ENCODE measurements around the gene PPAN. TPM values are rescaled to one million over a fixed set of nuclear protein-coding genes. Genes with fewer than 3 reads are reported as not detected.

Gene PPAN
- total RNA-seq, 1 donor from 2014 or later, result 15.1 TPM

- DNase-seq (ENCODE audit: low spot score in 2 of 2) (no peak), FAIRE-seq (no peak)
These were observed 14.1 kb upstream of the PPAN start for GRCh38 chr19:10091895-10092641.

- FAIRE-seq (no peak), DNase-seq (ENCODE audit: low spot score in 2 of 2) (no peak)
These were observed 13.4 kb upstream of the PPAN start for GRCh38 chr19:10092648-10093294.

DNA sequence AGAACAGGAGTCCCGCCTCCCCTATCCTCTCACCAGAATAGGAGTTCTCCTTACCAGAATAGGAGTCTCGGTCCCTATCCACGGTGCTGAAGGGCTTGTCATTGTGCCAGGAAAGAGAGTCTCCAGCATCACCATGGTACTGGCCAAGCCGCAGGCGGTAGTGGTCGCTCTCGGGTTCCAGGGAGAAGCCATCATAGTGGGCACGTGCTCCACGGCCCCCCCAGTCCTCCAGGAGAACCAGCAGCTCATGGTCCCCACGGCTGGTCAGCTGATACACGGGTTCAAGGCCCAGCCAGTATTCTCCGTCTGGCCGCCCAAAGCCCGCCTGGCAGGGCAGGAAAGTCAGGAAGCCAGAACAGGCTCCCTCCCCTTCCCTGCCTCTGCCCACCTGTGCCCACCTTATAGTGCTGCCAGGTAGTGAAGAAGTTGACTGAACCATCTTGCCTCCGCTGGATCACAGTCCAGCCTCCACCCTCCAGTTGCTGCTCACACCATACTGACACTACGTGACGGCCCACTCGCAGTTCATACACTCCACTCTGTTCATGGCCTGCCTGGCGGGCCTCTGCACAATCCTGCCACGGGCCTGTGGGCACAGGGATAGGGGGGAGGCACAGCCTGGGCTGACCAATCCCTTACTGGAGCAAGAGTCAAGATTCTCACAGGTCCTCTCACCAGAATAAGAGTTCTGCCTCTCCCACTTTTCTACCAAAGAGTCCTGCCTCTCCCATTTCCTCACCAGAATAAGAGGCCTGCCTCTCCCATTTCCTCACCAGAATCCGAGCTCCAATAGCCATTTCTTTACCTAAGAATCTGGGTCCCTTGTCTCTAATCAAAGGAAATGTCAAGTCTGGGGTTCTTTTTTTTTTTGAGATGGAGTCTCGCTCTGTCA, 12.6 kb upstream of the PPAN start:
- no peak for FAIRE-seq
- no peak for DNase-seq (ENCODE audit: low spot score in 2 of 2)

DNA sequence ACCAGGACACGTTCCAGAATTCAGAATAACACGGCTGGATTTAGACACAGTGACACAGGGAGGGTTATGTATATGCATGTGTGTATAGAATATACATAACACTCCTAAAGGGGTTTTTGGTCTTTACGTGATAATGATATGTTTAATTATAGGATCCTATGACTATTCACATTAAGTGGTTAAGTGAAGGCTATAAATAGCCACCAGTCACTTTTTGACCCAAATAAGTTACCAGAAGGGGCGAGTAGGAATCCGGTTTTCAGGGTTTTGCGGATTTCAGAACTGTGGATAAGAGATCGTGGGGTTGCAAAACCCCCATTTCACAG, 10.6 kb upstream of the PPAN start:
- DNase-seq (ENCODE audit: low spot score in 2 of 2) (no peak), FAIRE-seq (no peak)

DNA sequence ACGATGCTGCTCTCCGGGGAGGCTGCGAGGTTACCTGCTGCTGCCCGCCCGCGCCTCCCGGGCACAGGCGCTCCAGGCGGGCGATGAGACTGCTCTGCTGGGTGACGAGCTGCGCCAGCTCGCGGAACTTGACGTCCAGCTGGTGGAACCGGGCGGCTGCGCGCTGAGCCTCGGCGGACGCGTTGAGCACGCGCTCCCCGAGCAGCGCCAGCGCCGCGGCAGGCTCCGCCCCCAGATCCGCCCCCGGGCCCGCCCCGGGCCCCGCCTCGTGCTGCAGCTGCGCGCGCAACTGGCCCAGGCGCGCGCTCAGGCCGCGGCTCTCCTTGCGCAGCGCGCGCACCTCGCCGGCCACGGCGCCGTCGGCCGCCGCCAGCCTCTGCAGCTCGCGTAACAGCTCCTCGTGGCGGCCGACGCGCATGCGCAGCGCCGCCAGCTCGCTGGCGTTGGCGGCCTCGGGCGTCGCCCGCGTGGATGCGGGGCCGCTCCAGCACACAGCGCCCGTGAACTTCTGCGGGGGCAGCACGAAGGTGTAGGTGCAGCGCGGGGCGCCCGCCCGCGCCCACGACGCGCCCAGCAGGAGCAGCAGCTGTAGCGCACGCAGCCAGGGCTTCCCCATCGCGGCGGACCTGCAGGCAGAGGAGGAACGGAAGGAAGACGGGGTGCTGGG, 10.1 kb upstream of the PPAN start:
- FAIRE-seq (no peak), DNase-seq (ENCODE audit: low spot score in 2 of 2) (peak; percentile 97 to 98)

DNA sequence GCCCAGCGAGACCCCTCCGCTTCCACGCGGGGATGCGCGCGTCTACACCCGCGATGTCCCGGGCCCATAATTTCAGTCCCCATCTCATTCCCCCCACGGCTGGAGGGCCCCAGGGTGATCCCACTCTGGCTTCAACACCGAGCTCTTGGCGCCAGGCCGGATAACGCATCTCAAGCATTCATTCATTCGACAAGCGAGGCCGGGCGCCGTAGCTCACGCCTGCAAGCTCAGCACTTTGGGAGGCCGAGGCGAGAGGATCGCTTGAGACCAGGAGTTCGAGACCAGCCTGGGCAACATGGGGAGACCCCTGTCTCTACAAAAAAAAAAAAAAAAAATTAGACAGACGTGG, 9.6 kb upstream of the PPAN start:
- FAIRE-seq, result no peak
- no peak for DNase-seq (ENCODE audit: low spot score in 2 of 2)

DNA sequence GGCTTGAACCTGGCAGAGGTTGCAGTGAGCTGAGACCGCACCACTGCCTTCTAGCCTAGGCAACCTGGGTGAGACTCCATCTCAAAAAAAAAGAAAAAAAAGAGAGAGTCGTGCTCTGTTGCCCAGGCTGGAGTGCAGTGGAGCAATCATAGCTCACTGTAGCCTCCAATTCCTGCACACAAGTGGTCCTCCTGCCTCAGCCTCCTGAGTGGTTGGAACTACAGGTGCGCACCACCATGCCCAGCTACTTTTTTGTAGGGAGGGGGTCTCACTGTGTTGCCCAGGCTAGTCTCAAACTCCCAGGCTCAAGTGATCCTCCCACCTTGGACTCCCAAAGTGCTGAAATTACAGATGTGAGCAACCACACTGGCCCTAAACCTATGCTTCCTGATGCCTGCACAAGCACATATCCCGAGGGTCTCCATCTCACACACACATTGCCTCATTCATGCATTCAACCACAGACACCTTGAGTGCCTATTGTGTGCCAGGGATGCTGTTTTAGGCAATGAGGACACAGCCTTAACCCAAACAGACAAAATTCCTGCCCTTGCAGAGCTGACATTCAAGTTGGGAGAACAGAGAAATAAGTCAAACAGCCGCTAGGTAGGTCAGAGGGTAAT, 5.9 kb upstream of the PPAN start:
- no peak for FAIRE-seq

GRCh38 chr19:10102787-10103236, 3.4 kb upstream of the PPAN start:
- no peak for DNase-seq (ENCODE audit: low spot score in 2 of 2)
- no peak for FAIRE-seq

More for the DNA sequence above, 5.9 kb upstream of the PPAN start:
- no peak for DNase-seq (ENCODE audit: low spot score in 2 of 2)

DNA sequence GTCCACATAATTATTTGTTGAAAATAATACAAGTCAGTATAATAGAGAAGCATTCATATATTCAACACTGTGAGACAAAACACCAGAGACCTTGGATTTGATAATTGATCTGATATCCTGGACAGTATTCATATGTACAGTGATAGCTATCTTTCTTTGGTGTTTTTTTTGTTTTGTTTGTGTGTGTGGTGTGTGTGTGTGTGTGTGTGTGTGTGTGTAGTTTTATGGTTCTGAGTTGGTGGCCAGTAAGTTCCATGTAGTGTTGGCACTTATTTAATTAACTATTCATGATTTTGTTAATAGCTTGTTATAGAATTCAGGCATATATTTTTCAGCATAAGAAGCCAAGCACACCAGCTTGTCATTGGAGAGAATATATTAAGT, 2.0 kb upstream of the PPAN start:
- FAIRE-seq (no peak), DNase-seq (ENCODE audit: low spot score in 2 of 2) (no peak)

DNA sequence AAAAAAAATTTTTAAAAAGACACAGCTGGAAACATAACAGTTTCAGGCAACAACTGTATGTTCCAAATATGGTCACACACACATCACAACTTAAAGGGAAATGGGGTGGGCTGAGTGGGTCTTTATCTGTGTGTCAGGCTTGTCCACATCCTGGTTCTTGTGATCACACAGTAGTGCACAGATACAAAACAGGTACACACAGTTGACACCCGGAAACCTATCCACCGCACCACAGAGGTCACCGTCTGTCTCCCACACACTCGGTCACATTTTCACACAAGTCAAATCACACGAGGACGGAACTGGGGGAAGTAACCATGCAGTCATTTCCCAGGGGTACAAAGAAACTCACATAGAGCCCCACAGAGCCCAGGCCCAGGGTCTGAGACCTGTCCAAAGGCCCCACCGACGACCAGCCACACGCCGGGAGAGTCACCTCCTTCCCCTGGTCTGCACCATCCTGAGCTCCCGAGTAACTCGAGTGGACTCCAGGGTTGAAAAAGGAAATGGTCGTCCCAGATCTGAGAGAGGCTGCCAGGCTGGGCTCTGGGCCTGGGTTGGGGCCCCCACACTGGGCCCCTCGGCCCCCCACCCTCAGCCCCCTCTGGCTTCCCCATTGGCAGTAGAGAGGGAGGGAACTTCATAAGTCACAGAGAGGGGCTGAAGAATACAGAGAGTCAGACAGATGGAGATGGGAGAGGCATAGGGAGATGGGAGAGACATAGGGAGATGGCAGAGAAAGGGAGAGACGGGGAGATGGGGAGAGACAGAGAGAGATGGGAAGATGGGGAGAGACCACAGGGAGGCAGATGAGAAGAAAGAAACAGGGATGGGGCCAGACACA, 1.3 kb upstream of the PPAN start:
- no peak for DNase-seq (ENCODE audit: low spot score in 2 of 2)
- no peak for FAIRE-seq

GRCh38 chr19:10105509-10106099, 558 bp upstream of the PPAN start:
- FAIRE-seq (no peak), DNase-seq (ENCODE audit: low spot score in 2 of 2) (no peak)

- FAIRE-seq (no peak), DNase-seq (ENCODE audit: low spot score in 2 of 2) (no peak)
These were observed 1.1 kb downstream of the PPAN start for GRCh38 chr19:10107254-10107653.

DNA sequence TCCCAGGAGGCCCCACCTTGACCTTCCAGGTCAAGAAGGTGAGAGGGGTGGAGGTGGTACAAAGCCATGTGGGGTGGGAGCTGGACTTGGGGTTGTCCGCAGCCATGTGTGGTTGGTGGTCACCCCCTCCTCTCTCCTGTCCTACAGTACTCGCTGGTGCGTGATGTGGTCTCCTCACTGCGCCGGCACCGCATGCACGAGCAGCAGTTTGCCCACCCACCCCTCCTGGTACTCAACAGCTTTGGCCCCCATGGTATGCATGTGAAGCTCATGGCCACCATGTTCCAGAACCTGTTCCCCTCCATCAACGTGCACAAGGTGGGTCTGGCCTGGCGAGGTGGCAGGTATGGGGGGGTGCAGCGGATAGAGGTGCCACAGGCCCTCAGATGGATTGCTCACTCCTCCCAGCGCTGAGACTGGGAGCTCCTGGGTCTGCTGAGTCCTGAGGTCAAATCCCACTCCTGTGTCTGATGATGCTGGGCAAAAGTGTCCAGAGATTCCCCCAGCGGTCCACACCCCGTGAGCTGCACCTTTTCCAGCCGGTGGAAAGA, 1.7 kb downstream of the PPAN start:
- DNase-seq (ENCODE audit: low spot score in 2 of 2), result no peak
- no peak for FAIRE-seq

GRCh38 chr19:10109528-10109927, 3.4 kb downstream of the PPAN start:
- no peak for DNase-seq (ENCODE audit: low spot score in 2 of 2)
- FAIRE-seq, result no peak

DNA sequence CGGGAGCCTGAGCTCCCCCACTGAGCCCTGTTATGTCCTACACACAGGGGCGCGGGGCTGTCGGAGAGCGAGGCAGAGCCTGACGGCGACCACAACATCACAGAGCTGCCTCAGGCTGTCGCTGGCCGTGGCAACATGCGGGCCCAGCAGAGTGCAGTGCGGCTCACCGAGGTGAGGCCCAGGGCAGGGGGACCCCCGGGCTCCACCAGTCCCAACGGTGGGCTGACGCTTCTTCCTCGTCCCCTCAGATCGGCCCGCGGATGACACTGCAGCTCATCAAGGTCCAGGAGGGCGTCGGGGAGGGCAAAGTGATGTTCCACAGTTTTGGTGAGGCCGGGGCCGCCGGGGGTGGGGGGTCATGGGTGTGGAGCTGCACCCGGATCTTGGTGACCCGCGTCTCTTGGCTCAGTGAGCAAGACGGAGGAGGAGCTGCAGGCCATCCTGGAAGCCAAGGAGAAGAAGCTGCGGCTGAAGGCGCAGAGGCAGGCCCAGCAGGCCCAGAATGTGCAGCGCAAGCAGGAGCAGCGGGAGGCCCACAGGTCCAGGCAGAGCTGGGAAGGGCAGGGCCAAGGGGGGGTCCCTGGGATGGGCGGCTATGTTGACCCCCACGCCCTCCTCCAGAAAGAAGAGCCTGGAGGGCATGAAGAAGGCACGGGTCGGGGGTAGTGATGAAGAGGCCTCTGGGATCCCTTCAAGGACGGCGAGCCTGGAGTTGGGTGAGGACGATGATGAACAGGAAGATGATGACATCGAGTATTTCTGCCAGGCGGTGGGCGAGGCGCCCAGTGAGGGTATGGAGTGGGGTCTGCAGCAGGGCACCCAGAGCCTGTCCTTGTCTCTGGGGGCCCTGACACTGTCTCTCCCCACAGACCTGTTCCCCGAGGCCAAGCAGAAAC, 4.2 kb downstream of the PPAN start:
- no peak for FAIRE-seq
- no peak for DNase-seq (ENCODE audit: low spot score in 2 of 2)

DNA sequence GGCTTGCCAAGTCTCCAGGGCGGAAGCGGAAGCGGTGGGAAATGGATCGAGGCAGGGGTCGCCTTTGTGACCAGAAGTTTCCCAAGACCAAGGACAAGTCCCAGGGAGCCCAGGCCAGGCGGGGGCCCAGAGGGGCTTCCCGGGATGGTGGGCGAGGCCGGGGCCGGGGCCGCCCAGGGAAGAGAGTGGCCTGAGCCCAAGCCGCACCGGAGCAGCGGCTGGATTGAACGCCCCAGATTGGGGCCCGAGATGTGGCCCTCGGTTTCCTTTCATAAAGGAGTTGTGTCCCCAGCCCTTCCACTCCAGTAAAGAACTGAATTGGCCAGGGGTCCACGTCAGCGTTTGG, 4.8 kb downstream of the PPAN start:
- no peak for FAIRE-seq
- no peak for DNase-seq (ENCODE audit: low spot score in 2 of 2)

DNA sequence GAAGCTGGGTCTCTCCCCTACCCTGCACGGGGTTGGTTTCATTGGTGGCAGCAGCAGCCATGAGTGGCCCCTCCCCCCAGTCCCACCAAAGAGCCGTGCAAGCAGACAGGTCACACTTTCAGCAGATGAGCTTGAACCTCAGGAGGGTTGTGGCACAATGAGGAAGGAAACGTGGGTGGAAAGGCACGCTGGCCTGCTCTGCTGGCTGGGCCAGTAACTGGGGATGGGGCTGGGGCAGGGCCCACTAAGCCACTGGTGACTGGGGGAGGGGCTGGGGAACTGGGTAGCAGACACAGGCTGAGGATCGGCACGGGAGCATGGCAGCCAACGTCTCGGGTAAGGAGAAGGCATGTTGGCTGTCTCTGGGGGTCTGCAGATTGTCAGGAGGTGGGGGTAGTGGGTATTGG, 5.2 kb downstream of the PPAN start, which contains the start of gene P2RY11:
Gene P2RY11 (plus strand): TSS at position 289 of the 407 bp plus-strand sequence. CDS start 29 bp downstream, at position 318.
- FAIRE-seq, result no peak
- DNase-seq (ENCODE audit: low spot score in 2 of 2), result no peak

Data from frontal cortex (tissue), 4 donors.